H9 (cell line): ENCODE measurements around the gene SMCO4. TPM values are rescaled to one million over a fixed set of nuclear protein-coding genes. Genes with fewer than 3 reads are reported as not detected.

Experiments used
- DNase-seq: peaks from one replicate; pipeline ENCODE4 v3.0.0-alpha.2; 2017
- H2AFZ ChIP-seq: one replicate; pipeline ENCODE4 v1.6.1; 2013; ENCODE audit warnings: mild to moderate bottlenecking, low read length, control low read depth, moderate library complexity
- H2AK5ac ChIP-seq: 2 replicates; pipeline ENCODE4 v1.6.1; 2013; ENCODE audit warnings: low read length, control low read depth, mixed read lengths; ENCODE audit not compliant: insufficient read length
- H2BK120ac ChIP-seq: one replicate; pipeline ENCODE4 v1.6.1; 2013; ENCODE audit warnings: low read depth, mild to moderate bottlenecking, low read length, control low read depth, inconsistent platforms; ENCODE audit not compliant: poor library complexity, severe bottlenecking
- H2BK12ac ChIP-seq: 2 replicates; pipeline ENCODE4 v1.6.1; 2013; ENCODE audit warnings: low read length, control low read depth, mixed read lengths, low read depth; ENCODE audit not compliant: insufficient read length
- H2BK15ac ChIP-seq: 2 replicates; pipeline ENCODE4 v1.6.1; 2013; ENCODE audit warnings: low read depth, low read length, control low read depth
- H2BK20ac ChIP-seq: one replicate; pipeline ENCODE4 v1.6.1; 2013; ENCODE audit warnings: low read depth, mild to moderate bottlenecking, low read length, control low read depth, inconsistent platforms; ENCODE audit not compliant: poor library complexity, severe bottlenecking
- H2BK5ac ChIP-seq: 2 replicates; pipeline ENCODE4 v1.6.1; 2013; ENCODE audit warnings: low read length, control low read depth, mixed read lengths; ENCODE audit not compliant: insufficient read length
- H3K14ac ChIP-seq: 2 replicates; pipeline ENCODE4 v1.6.1; 2013; ENCODE audit warnings: low read length, control low read depth; ENCODE audit not compliant: insufficient read depth
- H3K18ac ChIP-seq: 2 replicates; pipeline ENCODE4 v1.6.1; 2013; ENCODE audit warnings: low read depth, mild to moderate bottlenecking, mixed read lengths, low read length, control low read depth; ENCODE audit not compliant: insufficient read length
- H3K23ac ChIP-seq: 2 replicates; pipeline ENCODE4 v1.6.1; 2013; ENCODE audit warnings: low read length, control low read depth, mixed read lengths, low read depth; ENCODE audit not compliant: insufficient read length
- H3K23me2 ChIP-seq: 2 replicates; pipeline ENCODE4 v1.6.1; 2013; ENCODE audit warnings: low read depth, mild to moderate bottlenecking, mixed read lengths, low read length, control low read depth; ENCODE audit not compliant: insufficient read length, poor library complexity, severe bottlenecking
- H3K27ac ChIP-seq: 2 replicates; pipeline ENCODE4 v1.5.1; 2013; ENCODE audit warnings: low read length, control low read depth, mixed read lengths, low read depth; ENCODE audit not compliant: insufficient read length
- H3K27me3 ChIP-seq: 2 replicates; pipeline ENCODE4 v1.6.1; 2013; ENCODE audit warnings: low read length, control low read depth, inconsistent platforms; ENCODE audit not compliant: insufficient read depth
- H3K4ac ChIP-seq: 2 replicates; pipeline ENCODE4 v1.6.1; 2013; ENCODE audit warnings: low read depth, mild to moderate bottlenecking, control low read depth, inconsistent platforms, low read length, moderate library complexity
- H3K4me1 ChIP-seq: 2 replicates; pipeline ENCODE4 v1.6.1; 2013; ENCODE audit warnings: low read length, control low read depth, inconsistent platforms; ENCODE audit not compliant: insufficient read depth
- H3K4me2 ChIP-seq: 2 replicates; pipeline ENCODE4 v1.6.1; 2013; ENCODE audit warnings: low read length, control low read depth, mixed read lengths; ENCODE audit not compliant: insufficient read length, insufficient read depth
- H3K56ac ChIP-seq: 2 replicates; pipeline ENCODE4 v1.6.1; 2013; ENCODE audit warnings: low read depth, mild to moderate bottlenecking, mixed read lengths, low read length, control low read depth; ENCODE audit not compliant: insufficient read length
- H3K79me1 ChIP-seq: 2 replicates; pipeline ENCODE4 v1.6.1; 2013; ENCODE audit warnings: low read depth, mild to moderate bottlenecking, moderate library complexity, low read length, control low read depth, inconsistent platforms; ENCODE audit not compliant: insufficient read depth, poor library complexity, severe bottlenecking
- H3K79me2 ChIP-seq: 2 replicates; pipeline ENCODE4 v1.6.1; 2013; ENCODE audit warnings: low read length, control low read depth, inconsistent platforms; ENCODE audit not compliant: insufficient read depth
- H3K9ac ChIP-seq: 2 replicates; pipeline ENCODE4 v1.6.1; 2013; ENCODE audit warnings: low read length, control low read depth, mixed read lengths; ENCODE audit not compliant: insufficient read length; ENCODE audit errors: extremely low read depth
- H3K9me3 ChIP-seq: one replicate; pipeline ENCODE4 v1.6.1; 2013; ENCODE audit warnings: low read depth, low read length, inconsistent platforms; ENCODE audit not compliant: control insufficient read depth
- H3T11ph ChIP-seq: one replicate; pipeline ENCODE4 v1.6.1; 2013; ENCODE audit warnings: mild to moderate bottlenecking, low read length, control low read depth, inconsistent platforms
- H4K20me1 ChIP-seq: one replicate; pipeline ENCODE4 v1.6.1; 2013; ENCODE audit not compliant: control insufficient read depth, insufficient read length, insufficient read depth
- H4K5ac ChIP-seq: 2 replicates; pipeline ENCODE4 v1.6.1; 2013; ENCODE audit warnings: low read depth, mild to moderate bottlenecking, mixed read lengths, low read length, control low read depth; ENCODE audit not compliant: insufficient read length
- H4K8ac ChIP-seq: replicated peaks from 2 replicates; pipeline ENCODE4 v1.6.1; 2013; ENCODE audit warnings: low read length, control low read depth, mixed read lengths, low read depth; ENCODE audit not compliant: insufficient read length
- H4K91ac ChIP-seq: 2 replicates; pipeline ENCODE4 v1.6.1; 2013; ENCODE audit warnings: low read depth, mild to moderate bottlenecking, moderate library complexity, mixed read lengths, low read length, control low read depth; ENCODE audit not compliant: insufficient read length
- H3K27ac Mint-ChIP-seq, 3 experiments: 2 replicates in 2 of 3; 3 replicates in 1 of 3; pipeline ENCODE4 v1.8.0; 2020 to 2021; ENCODE audit warnings: mixed read lengths in 3 of 3, mild to moderate bottlenecking in 1 of 3, moderate library complexity in 1 of 3
- H3K27me3 Mint-ChIP-seq: 2 replicates; pipeline ENCODE4 v1.8.0; 2021; ENCODE audit warnings: low read depth, mild to moderate bottlenecking, moderate library complexity, mixed read lengths
- H3K36me3 Mint-ChIP-seq, 3 experiments: 2 replicates in 2 of 3; 3 replicates in 1 of 3; pipeline ENCODE4 v1.8.0; 2020 to 2021; ENCODE audit warnings: low read depth in 3 of 3, mixed read lengths in 3 of 3; ENCODE audit not compliant: insufficient read depth in 1 of 3
- H3K4me1 Mint-ChIP-seq, 2 experiments: 2 replicates each; pipeline ENCODE4 v1.8.0; 2020; ENCODE audit warnings: mixed read lengths in 2 of 2
- H3K4me3 Mint-ChIP-seq, 2 experiments: 2 replicates in 1 of 2; 3 replicates in 1 of 2; pipeline ENCODE4 v1.8.0; 2020 to 2021; ENCODE audit warnings: mild to moderate bottlenecking in 2 of 2, mixed read lengths in 2 of 2, moderate library complexity in 1 of 2
- H3K9me3 Mint-ChIP-seq, 2 experiments: 2 replicates in 1 of 2; 3 replicates in 1 of 2; pipeline ENCODE4 v1.8.0; 2020; ENCODE audit warnings: mild to moderate bottlenecking in 2 of 2, mixed read lengths in 2 of 2, moderate library complexity in 1 of 2
- CTCF ChIP-seq: fragments of 200-600 bp; sonication (generic); conservative IDR thresholded peaks from 3 replicates; pipeline ENCODE4 v1.8.0; 2021; ENCODE audit warnings: antibody characterized with exemption, mild to moderate bottlenecking
- WGBS: extraction: QIAGEN DNeasy Blood & Tissue Kit; methylation state at CpG from one replicate; pipeline ENCODE4 v1.1.7; 2013; ENCODE audit warnings: missing lambda C conversion rate, low lambda C conversion rate, mixed read lengths; ENCODE audit not compliant: insufficient read length; ENCODE audit errors: extremely low coverage; 5-methylcytosine and 5-hydroxymethylcytosine counted together
- total RNA-seq: library from RNA; stranded (reverse); gene quantifications from 2 replicates; pipeline ENCODE4 v1.2.1, GENCODE V29; 2021

The SMCO4 gene
- total RNA-seq, 1 experiment from 2014 or later, result 35.6 TPM

GRCh38 chr11:93514712-93515111 lies 28.5 kb downstream of the SMCO4 start:
- no peak overlapping the region for H3T11ph ChIP-seq
- no peak overlapping the region for H3K18ac ChIP-seq
- no peak overlapping the region for H3K56ac ChIP-seq
- no peak overlapping the region for H2BK5ac ChIP-seq
- H3K27me3 ChIP-seq, result no peaks in the 10 kb centered on the region
- no CpG with 5 or more reads among the region's 4 CpGs for WGBS
- Mint-ChIP-seq H3K4me3 (no peak overlapping the region), H3K27ac (no peak overlapping the region), H3K4me1 (peaks cover 27 to 31% of the 10 kb centered on the region in 2 experiments), H3K27me3 (no peaks in the 10 kb centered on the region), H3K36me3 (peaks cover under 1% of the 10 kb centered on the region in 3 experiments; a peak in 5 of 7 replicates), H3K9me3 (peaks cover 0 to under 1% of the 10 kb centered on the region in 2 experiments; a peak in 3 of 5 replicates)
- no peaks in the 10 kb centered on the region for H3K23me2 ChIP-seq
- H3K9me3 ChIP-seq, result no peaks in the 10 kb centered on the region
- no peak overlapping the region for H3K27ac ChIP-seq
- no peak overlapping the region for H2BK20ac ChIP-seq
- H3K4ac ChIP-seq, result no peak overlapping the region
- H3K79me1 ChIP-seq, result no peaks in the 10 kb centered on the region
- H3K14ac ChIP-seq, result no peak overlapping the region
- no peak overlapping the region for H3K9ac ChIP-seq
- H2AFZ ChIP-seq, result no peak overlapping the region
- H3K23ac ChIP-seq, result no peak overlapping the region
- H2BK120ac ChIP-seq, result no peak overlapping the region
- no peak overlapping the region for H4K91ac ChIP-seq
- H3K79me2 ChIP-seq, result peaks cover 4% of the 10 kb centered on the region; the same call in 1 of the 2 replicates
- no peak overlapping the region for H4K8ac ChIP-seq
- DNase-seq, result no peak
- no peaks in the 10 kb centered on the region; the same call in 1 of the 2 replicates for H3K4me1 ChIP-seq
- no peak overlapping the region for H2BK12ac ChIP-seq
- H3K4me2 ChIP-seq, result no peak overlapping the region
- H2BK15ac ChIP-seq, result no peak overlapping the region
- H4K20me1 ChIP-seq, result no peaks in the 10 kb centered on the region
- no peak for TF ChIP-seq CTCF
- no peak overlapping the region for H4K5ac ChIP-seq
- H2AK5ac ChIP-seq, result no peak overlapping the region
